Common myeloid progenitor, CD34-positive (primary cell): Measurements from ENCODE around the gene CANT1.

ENCODE experiments used
- CTCF ChIA-PET: fragments of 350-600 bp; sonication (Branson Sonifier 250); formaldehyde crosslinking; loops from one replicate; lab custom pipeline; 2021; ENCODE audit warnings: antibody characterized with exemption; lab: Charles Lee
- POLR2A ChIA-PET: fragments of 350-600 bp; sonication (Branson Sonifier 250); formaldehyde crosslinking; loops from one replicate; lab custom pipeline; 2021; ENCODE audit warnings: antibody characterized with exemption; lab: Charles Lee
- DNase-seq, 3 donors: peaks; one replicate each; pipeline versions ENCODE4 v3.0.0 to v3.0.0-alpha.2; 2013
- H3K27ac ChIP-seq, 2 experiments: 1 replicate in 1 of 2; 2 replicates in 1 of 2; pipeline ENCODE4 v1.7.0; 2013; ENCODE audit warnings: inconsistent platforms in 2 of 2, low read length in 2 of 2, mild to moderate bottlenecking in 2 of 2, low read depth in 1 of 2, moderate library complexity in 1 of 2; ENCODE audit not compliant: severe bottlenecking in 2 of 2, insufficient read depth in 1 of 2, poor library complexity in 1 of 2
- H3K27me3 ChIP-seq, 5 experiments: replicated peaks in 2 of 5; 1 replicate in 3 of 5; 2 replicates in 2 of 5; pipeline versions ENCODE4 v1.6.1 to v1.7.0; 2013; ENCODE audit warnings: low read length in 4 of 5, mild to moderate bottlenecking in 2 of 5, moderate library complexity in 2 of 5, inconsistent platforms in 1 of 5; ENCODE audit not compliant: insufficient read depth in 5 of 5, control insufficient read depth in 4 of 5
- H3K36me3 ChIP-seq, 4 experiments: 1 replicate in 2 of 4; 2 replicates in 2 of 4; pipeline versions ENCODE4 v1.6.1 to v1.7.0; 2013; ENCODE audit warnings: low read length in 3 of 4, control low read depth in 1 of 4, mild to moderate bottlenecking in 1 of 4; ENCODE audit not compliant: control insufficient read depth in 4 of 4, insufficient read depth in 4 of 4
- H3K4me1 ChIP-seq, 4 experiments: 1 replicate in 3 of 4; 2 replicates in 1 of 4; pipeline versions ENCODE4 v1.6.1 to v1.7.1; 2013; ENCODE audit warnings: low read length in 3 of 4, mild to moderate bottlenecking in 3 of 4, control low read depth in 1 of 4, inconsistent platforms in 1 of 4, moderate library complexity in 1 of 4; ENCODE audit not compliant: control insufficient read depth in 4 of 4, insufficient read depth in 4 of 4; ENCODE audit errors: control extremely low read depth in 1 of 4
- H3K4me3 ChIP-seq, 7 experiments: 1 replicate in 4 of 7; 2 replicates in 3 of 7; pipeline versions ENCODE4 v1.5.1 to v1.7.0; 2013; ENCODE audit warnings: mild to moderate bottlenecking in 7 of 7, low read length in 6 of 7, moderate library complexity in 6 of 7, inconsistent platforms in 2 of 7, low read depth in 2 of 7, control low read depth in 1 of 7; ENCODE audit not compliant: insufficient read depth in 4 of 7, control insufficient read depth in 1 of 7; ENCODE audit errors: extremely low read depth in 1 of 7
- H3K9me3 ChIP-seq, 5 experiments: 1 replicate in 4 of 5; 2 replicates in 1 of 5; pipeline versions ENCODE4 v1.6.1 to v1.7.1; 2013; ENCODE audit warnings: low read length in 4 of 5, mild to moderate bottlenecking in 2 of 5, inconsistent platforms in 1 of 5, low read depth in 1 of 5, moderate library complexity in 1 of 5; ENCODE audit not compliant: control insufficient read depth in 4 of 5, insufficient read depth in 2 of 5; ENCODE audit errors: control extremely low read depth in 1 of 5
- WGBS: methylation state at CpG from one replicate; pipeline ENCODE4 v1.1.5; 2013; ENCODE audit not compliant: insufficient coverage; 5-methylcytosine and 5-hydroxymethylcytosine counted together

The CANT1 gene

DNA sequence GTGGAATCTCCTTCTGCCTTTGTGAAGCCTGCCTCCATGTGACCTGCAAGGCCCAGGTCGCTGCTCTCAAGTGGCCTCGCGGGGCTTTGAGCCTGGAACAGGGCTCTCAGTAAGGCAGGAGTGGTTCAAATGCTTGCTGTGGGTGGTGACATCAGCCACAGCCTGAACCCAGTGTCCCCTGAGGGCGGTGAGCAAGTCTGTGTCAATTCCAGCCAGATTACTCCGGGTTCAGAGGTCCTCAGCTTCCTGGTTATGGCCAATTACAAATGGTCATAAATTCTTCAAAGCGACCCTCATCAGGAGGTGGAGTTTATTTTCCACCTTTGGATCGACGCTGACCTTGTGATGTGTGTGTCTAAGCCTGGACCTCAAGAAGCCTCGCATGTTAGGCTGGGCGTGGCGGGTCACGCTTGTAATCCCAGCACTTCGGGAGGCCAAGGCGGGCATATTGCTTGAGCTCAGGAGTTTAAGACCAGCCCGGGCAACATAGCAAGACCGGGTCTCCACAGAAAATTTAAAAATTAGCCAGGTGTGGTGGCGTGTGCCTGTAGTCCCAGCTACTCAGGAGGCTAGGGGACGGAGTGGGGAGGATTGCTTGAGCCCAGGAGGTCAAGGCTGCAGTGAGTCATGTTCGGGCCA is 47.1 kb downstream of the CANT1 start:
- H3K9me3 ChIP-seq: no peaks in the 10 kb centered on the region
- no peak for DNase-seq
- no peak overlapping the region for H3K27ac ChIP-seq
- ChIA-PET CTCF (interaction anchor here (0.8 to 1.6 kb wide), 4 partner anchors 9 to 97 kb away, joined by 3 to 6 read pairs (median 3); no protein-coding TSS in a partner anchor), POLR2A (no interaction called here)
- H3K4me1 ChIP-seq: no peaks in the 10 kb centered on the region
- no peaks in the 10 kb centered on the region for H3K27me3 ChIP-seq
- WGBS: 91% methylated on average over 18 of the region's 19 CpGs
- H3K4me3 ChIP-seq: no peak overlapping the region
- no peaks in the 10 kb centered on the region for H3K36me3 ChIP-seq

- H3K36me3 ChIP-seq: no peaks in the 10 kb centered on the region
- 100% methylated on average over 3 of the region's 4 CpGs for WGBS
- H3K4me1 ChIP-seq: no peaks in the 10 kb centered on the region
- no peaks in the 10 kb centered on the region for H3K27me3 ChIP-seq
- ChIA-PET POLR2A (no interaction called here), CTCF (interaction anchor here (0.8 to 1.6 kb wide), 2 partner anchors 10 to 14 kb away, joined by 3 to 6 read pairs; no protein-coding TSS in a partner anchor)
- no peak overlapping the region for H3K4me3 ChIP-seq
- DNase-seq: no peak
- no peaks in the 10 kb centered on the region for H3K9me3 ChIP-seq
- no peak overlapping the region for H3K27ac ChIP-seq
These were observed 48.0 kb downstream of the CANT1 start for GRCh38 chr17:78961571-78961970.

GRCh38 chr17:78960928-78961327 is 48.6 kb downstream of the CANT1 start:
- Histone ChIP-seq H3K27ac (no peak overlapping the region), H3K4me1 (no peaks in the 10 kb centered on the region), H3K9me3 (no peaks in the 10 kb centered on the region), H3K4me3 (no peak overlapping the region), H3K36me3 (no peaks in the 10 kb centered on the region), H3K27me3 (no peaks in the 10 kb centered on the region)
- DNase-seq: no peak
- ChIA-PET POLR2A (no interaction called here), CTCF (no interaction called here)
- WGBS: 100% methylated on average over 5 of the region's 5 CpGs

GRCh38 chr17:78959803-78960202 is 49.8 kb downstream of the CANT1 start:
- Histone ChIP-seq H3K4me1 (no peaks in the 10 kb centered on the region), H3K9me3 (no peaks in the 10 kb centered on the region), H3K4me3 (no peak overlapping the region), H3K27me3 (no peaks in the 10 kb centered on the region), H3K36me3 (no peaks in the 10 kb centered on the region), H3K27ac (no peak overlapping the region)
- 96% methylated on average over 12 of the region's 12 CpGs for WGBS
- no peak for DNase-seq
- POLR2A ChIA-PET: no interaction called here
- CTCF ChIA-PET: interaction anchor here (0.6 to 1.1 kb wide), 3 partner anchors 12 to 100 kb away, joined by 3 to 4 read pairs (median 3); no protein-coding TSS in a partner anchor

- Histone ChIP-seq H3K4me1 (no peaks in the 10 kb centered on the region), H3K27me3 (peaks cover 0 to 3% (median 0%) of the 10 kb centered on the region in 5 experiments), H3K27ac (no peak overlapping the region), H3K36me3 (no peaks in the 10 kb centered on the region), H3K4me3 (no peak overlapping the region), H3K9me3 (no peaks in the 10 kb centered on the region)
- CTCF ChIA-PET: interaction anchor here (1.1 to 1.2 kb wide), 2 partner anchors 13 to 14 kb away, joined by 3 to 4 read pairs; no protein-coding TSS in a partner anchor
- DNase-seq: no peak
- POLR2A ChIA-PET: no interaction called here
- 77% methylated on average over 7 of the region's 7 CpGs for WGBS
These were observed 50.9 kb downstream of the CANT1 start for GRCh38 chr17:78958641-78959127.

DNA sequence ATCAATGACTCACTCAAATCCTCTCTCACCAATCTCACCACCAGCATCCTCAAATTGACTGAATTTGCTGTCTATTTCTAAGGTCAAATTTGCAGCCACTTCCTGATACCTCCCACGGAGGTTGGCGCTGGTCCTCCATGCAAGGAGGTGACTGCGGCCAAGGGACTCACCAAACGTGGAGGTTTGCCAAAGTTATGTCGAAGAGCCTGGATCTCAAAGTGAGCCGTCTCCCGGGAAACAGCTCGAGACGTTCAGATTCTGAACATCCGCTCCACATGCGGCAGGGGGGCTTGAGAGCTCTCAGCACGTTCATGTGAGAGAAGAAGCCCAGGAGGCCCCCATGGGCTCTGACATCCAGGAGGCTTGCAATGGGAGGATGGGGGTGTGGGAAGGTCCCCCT is 52.4 kb downstream of the CANT1 start:
- CTCF ChIA-PET: interaction anchor here (1.2 to 1.5 kb wide), 2 partner anchors 15 to 92 kb away, joined by 3 to 4 read pairs; no protein-coding TSS in a partner anchor
- no peaks in the 10 kb centered on the region for H3K4me1 ChIP-seq
- H3K9me3 ChIP-seq: no peaks in the 10 kb centered on the region
- H3K27me3 ChIP-seq: peaks cover 0 to 3% (median 0%) of the 10 kb centered on the region in 5 experiments
- POLR2A ChIA-PET: no interaction called here
- H3K27ac ChIP-seq: no peak overlapping the region
- H3K4me3 ChIP-seq: no peak overlapping the region
- WGBS: 93% methylated on average over 5 of the region's 12 CpGs
- no peak for DNase-seq
- no peaks in the 10 kb centered on the region for H3K36me3 ChIP-seq

DNA sequence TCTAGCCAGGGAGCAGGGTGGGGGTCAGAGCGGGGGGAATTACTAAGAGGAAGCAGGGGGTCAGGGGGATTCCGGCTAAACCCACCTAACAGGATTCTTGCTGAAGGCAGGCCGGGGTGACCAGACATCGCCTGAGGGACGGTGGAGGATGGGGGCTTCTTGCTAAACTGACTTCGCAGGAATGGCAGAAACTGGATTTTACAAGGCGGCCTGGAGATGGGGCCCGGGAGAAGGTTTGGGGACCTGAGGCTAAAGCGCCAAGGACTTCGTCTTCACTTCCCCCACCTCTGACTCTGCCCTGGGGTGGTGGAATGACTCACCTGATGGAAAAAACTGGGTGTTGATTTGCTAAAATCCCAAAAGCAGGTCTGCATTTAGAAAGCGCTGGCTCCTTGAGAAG is 53.3 kb downstream of the CANT1 start:
- Histone ChIP-seq H3K27me3 (peaks cover 0 to 3% (median 0%) of the 10 kb centered on the region in 5 experiments), H3K9me3 (peaks cover 0 to 6% (median 1%) of the 10 kb centered on the region in 5 experiments), H3K4me1 (no peaks in the 10 kb centered on the region), H3K4me3 (no peak overlapping the region), H3K36me3 (no peaks in the 10 kb centered on the region), H3K27ac (no peak overlapping the region)
- 87% methylated on average over 10 of the region's 11 CpGs for WGBS
- DNase-seq: no peak
- CTCF ChIA-PET: interaction anchor here (1.2 to 1.5 kb wide), 2 partner anchors 16 to 91 kb away, joined by 3 to 4 read pairs; no protein-coding TSS in a partner anchor
- POLR2A ChIA-PET: no interaction called here
